Measurements from ENCODE around the gene BIK.
A peak's percentile ranks its signal among the peaks of the same experiment; 100 is the strongest.

The BIK gene

GRCh38 chr22:43110444-43110926 lies at the start of gene BIK:
Gene BIK (plus strand): TSS chr22:43110750. CDS start chr22:43124023, 13,273 bp downstream.
- peak; percentile 52 for DNase-seq (ENCODE audit: low spot score)

GRCh38 chr22:43066134-43066533 lies 44.4 kb upstream of the BIK start:
- DNase-seq (ENCODE audit: low spot score): no peak

- DNase-seq (ENCODE audit: low spot score): no peak
These were observed 43.6 kb upstream of the BIK start for GRCh38 chr22:43066844-43067385.

GRCh38 chr22:43077121-43077877 lies 33.3 kb upstream of the BIK start:
- DNase-seq (ENCODE audit: low spot score): no peak

- DNase-seq (ENCODE audit: low spot score): no peak
These were observed 32.0 kb upstream of the BIK start for GRCh38 chr22:43078522-43078921.

GRCh38 chr22:43079742-43080141 lies 30.8 kb upstream of the BIK start:
- DNase-seq (ENCODE audit: low spot score): no peak

GRCh38 chr22:43080616-43081015 lies 29.9 kb upstream of the BIK start:
- no peak for DNase-seq (ENCODE audit: low spot score)

GRCh38 chr22:43081968-43082367 lies 28.6 kb upstream of the BIK start:
- DNase-seq (ENCODE audit: low spot score): no peak

- no peak for DNase-seq (ENCODE audit: low spot score)
These were observed 24.6 kb upstream of the BIK start for GRCh38 chr22:43085658-43086606.

- DNase-seq (ENCODE audit: low spot score): no peak
These were observed 21.9 kb upstream of the BIK start for GRCh38 chr22:43088627-43088983.

- DNase-seq (ENCODE audit: low spot score): peak; percentile 46
These were observed 21.4 kb upstream of the BIK start, which contains the start of gene TTLL1 for GRCh38 chr22:43088984-43089717. Gene TTLL1 (minus strand): TSS chr22:43089391. CDS start chr22:43075586, 13,805 bp downstream.

GRCh38 chr22:43090130-43090789 lies 20.3 kb upstream of the BIK start:
- peak; percentile 71 for DNase-seq (ENCODE audit: low spot score)

GRCh38 chr22:43092085-43092484 lies 18.5 kb upstream of the BIK start:
- DNase-seq (ENCODE audit: low spot score): no peak

GRCh38 chr22:43094085-43094484 lies 16.5 kb upstream of the BIK start:
- no peak for DNase-seq (ENCODE audit: low spot score)

GRCh38 chr22:43094551-43094950 lies 16.0 kb upstream of the BIK start:
- DNase-seq (ENCODE audit: low spot score): no peak

GRCh38 chr22:43096420-43096819 lies 14.1 kb upstream of the BIK start:
- DNase-seq (ENCODE audit: low spot score): no peak

GRCh38 chr22:43098356-43098755 lies 12.2 kb upstream of the BIK start:
- DNase-seq (ENCODE audit: low spot score): no peak

- DNase-seq (ENCODE audit: low spot score): no peak
These were observed 11.5 kb upstream of the BIK start for GRCh38 chr22:43099095-43099494.

GRCh38 chr22:43100225-43100624 lies 10.3 kb upstream of the BIK start:
- no peak for DNase-seq (ENCODE audit: low spot score)

GRCh38 chr22:43101306-43101705 lies 9.2 kb upstream of the BIK start:
- DNase-seq (ENCODE audit: low spot score): no peak

GRCh38 chr22:43104056-43104625 lies 6.4 kb upstream of the BIK start:
- peak; percentile 42 for DNase-seq (ENCODE audit: low spot score)

All from hematopoietic multipotent progenitor cell treated with erythropoietin and hydrocortisone succinate and interleukin-3 and kit ligand, for 17 days (in vitro differentiated cells).